NT2/D1 (cell line): Measurements from ENCODE around the gene ATP13A3.
A peak's percentile ranks its signal among the peaks of the same experiment; 100 is the strongest.
"Not testable (repeated sequence)": the region's sequence is repeated elsewhere in the genome, so short reads cannot be mapped to it uniquely, and the experiment has no call there.

ENCODE experiments used
- DNase-seq: peaks from one replicate; pipeline ENCODE4 v3.0.0-alpha.2; 2011; ENCODE audit warnings: low read depth, low spot score
- H3K27me3 ChIP-seq: 2 replicates; pipeline ENCODE4 v1.6.0; 2011; ENCODE audit warnings: mild to moderate bottlenecking; ENCODE audit not compliant: insufficient read length, insufficient read depth
- H3K36me3 ChIP-seq: 2 replicates; pipeline ENCODE4 v1.6.1; 2011; ENCODE audit warnings: mild to moderate bottlenecking, low read length, mixed read lengths; ENCODE audit not compliant: insufficient read depth, insufficient read length
- H3K4me1 ChIP-seq: 2 replicates; pipeline ENCODE4 v1.5.1; 2011; ENCODE audit not compliant: insufficient read depth, insufficient read length
- H3K4me3 ChIP-seq: 2 replicates; pipeline ENCODE4 v1.5.1; 2011; ENCODE audit warnings: low read depth; ENCODE audit not compliant: insufficient read length
- H3K9ac ChIP-seq: 2 replicates; pipeline ENCODE4 v1.6.0; 2011; ENCODE audit warnings: low read depth; ENCODE audit not compliant: insufficient read length
- H3K9me3 ChIP-seq: 2 replicates; pipeline ENCODE4 v1.5.1; 2011; ENCODE audit warnings: mild to moderate bottlenecking, low read length; ENCODE audit not compliant: insufficient read depth
- SUZ12 ChIP-seq: IDR thresholded peaks from 2 replicates; pipeline ENCODE4 v1.6.1; 2011; ENCODE audit not compliant: insufficient read length, insufficient read depth; ENCODE audit errors: extremely low read depth
- YY1 ChIP-seq: IDR thresholded peaks from 2 replicates; pipeline ENCODE4 v1.6.1; 2011; ENCODE audit not compliant: insufficient read length, insufficient read depth
- ZNF274 ChIP-seq: IDR thresholded peaks from 2 replicates; pipeline ENCODE4 v1.6.1; 2011; ENCODE audit warnings: mild to moderate bottlenecking, low read depth, low read length

The ATP13A3 gene

DNA sequence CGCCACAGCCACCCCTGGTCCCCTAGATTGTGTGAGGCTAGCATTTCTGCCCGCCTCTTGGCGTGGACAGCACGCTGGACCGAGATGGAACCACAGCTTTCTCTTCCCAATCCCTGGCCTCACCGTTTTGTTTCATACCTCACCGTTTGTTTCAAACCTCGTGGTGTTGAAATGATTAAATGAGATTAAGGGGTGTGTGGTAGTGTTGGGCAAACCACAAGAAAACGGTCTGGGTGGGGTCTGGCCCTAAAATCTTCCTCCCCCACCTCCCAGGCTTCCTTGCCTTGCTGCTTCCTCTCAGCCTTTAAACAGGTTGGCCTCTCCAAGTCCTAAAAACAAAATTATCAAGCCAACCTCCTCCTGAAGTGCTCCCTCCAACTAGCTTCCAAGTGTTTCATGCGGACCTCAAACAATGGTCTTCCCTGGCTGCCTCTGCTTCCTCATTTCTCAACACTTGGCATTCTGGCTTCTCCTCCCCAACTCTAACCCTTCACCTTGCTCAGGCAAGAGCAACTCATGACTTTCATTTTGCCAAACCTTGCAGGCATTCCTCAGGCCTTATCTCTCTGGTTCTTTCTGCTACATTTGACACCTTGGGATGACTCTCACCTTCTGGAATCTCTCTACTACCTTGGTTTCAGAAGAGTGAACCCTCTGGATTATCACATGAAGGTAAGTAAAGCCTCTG is 1.4 kb upstream of the ATP13A3 start:
- TF ChIP-seq SUZ12 = no peak
- TF ChIP-seq YY1 = no peak
- no peak for TF ChIP-seq ZNF274
- DNase-seq = no peak
- peaks cover 11% of the 10 kb centered on the region for H3K4me1 ChIP-seq
- no peaks in the 10 kb centered on the region for H3K9me3 ChIP-seq
- no peak overlapping the region for H3K9ac ChIP-seq
- H3K27me3 ChIP-seq = peaks cover 2% of the 10 kb centered on the region
- H3K36me3 ChIP-seq = peaks cover 17% of the 10 kb centered on the region
- no peak overlapping the region for H3K4me3 ChIP-seq

DNA sequence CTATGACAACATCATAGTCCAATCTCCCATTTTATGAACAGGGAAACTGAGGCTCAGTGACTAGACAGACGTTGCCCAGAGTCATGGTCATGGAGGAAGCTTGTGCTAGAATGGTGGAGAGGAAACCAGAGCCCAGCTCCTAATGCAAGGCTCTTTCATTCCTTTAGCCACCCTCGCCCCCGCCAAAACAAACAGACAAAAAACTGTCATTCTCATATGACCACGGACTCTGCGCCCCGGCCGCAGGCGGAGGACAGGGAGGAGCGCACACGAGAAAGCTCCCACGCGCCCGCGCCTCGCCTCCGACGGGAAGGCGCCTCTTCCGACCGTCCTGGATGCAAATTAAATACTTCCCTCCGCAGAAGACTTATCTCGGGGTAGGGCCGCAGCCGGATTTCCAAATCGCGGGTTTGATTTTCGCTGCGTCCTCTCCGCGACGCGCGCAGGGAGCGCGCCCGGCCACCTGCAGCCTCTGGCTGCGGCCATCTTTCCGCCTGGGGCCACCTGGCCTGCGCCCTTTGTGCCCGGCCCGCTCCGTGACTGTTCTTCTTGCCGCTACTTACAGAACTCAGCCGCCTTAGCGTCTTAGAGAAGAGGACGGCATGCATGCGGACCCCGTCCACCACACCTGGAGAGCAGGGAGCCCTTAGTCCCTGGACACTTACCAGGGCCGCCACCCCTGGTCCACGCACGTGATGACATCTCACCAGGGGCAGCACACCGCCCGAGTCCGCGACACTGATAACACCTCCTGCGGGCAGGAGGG is 670 bp upstream of the ATP13A3 start:
- no peaks in the 10 kb centered on the region for H3K9me3 ChIP-seq
- peak overlapping the region; percentile 24 for H3K9ac ChIP-seq
- peak overlapping the region; percentile 16 for H3K4me3 ChIP-seq
- no peak for DNase-seq
- peaks cover 11% of the 10 kb centered on the region for H3K4me1 ChIP-seq
- no peak for TF ChIP-seq ZNF274
- TF ChIP-seq YY1 = no peak
- TF ChIP-seq SUZ12 = no peak
- peaks cover 2% of the 10 kb centered on the region for H3K27me3 ChIP-seq
- peaks cover 24% of the 10 kb centered on the region for H3K36me3 ChIP-seq

- Histone ChIP-seq H3K27me3 (peaks cover 2% of the 10 kb centered on the region), H3K36me3 (peaks cover 33% of the 10 kb centered on the region), H3K9me3 (no peaks in the 10 kb centered on the region), H3K4me1 (peaks cover 11% of the 10 kb centered on the region), H3K9ac (peak overlapping the region; percentile 97), H3K4me3 (peak overlapping the region; percentile 90)
- DNase-seq = no peak
- TF ChIP-seq YY1 (no peak), SUZ12 (no peak)
These were observed 792 bp downstream of the ATP13A3 start for GRCh38 chr3:194485881-194486539.

DNA sequence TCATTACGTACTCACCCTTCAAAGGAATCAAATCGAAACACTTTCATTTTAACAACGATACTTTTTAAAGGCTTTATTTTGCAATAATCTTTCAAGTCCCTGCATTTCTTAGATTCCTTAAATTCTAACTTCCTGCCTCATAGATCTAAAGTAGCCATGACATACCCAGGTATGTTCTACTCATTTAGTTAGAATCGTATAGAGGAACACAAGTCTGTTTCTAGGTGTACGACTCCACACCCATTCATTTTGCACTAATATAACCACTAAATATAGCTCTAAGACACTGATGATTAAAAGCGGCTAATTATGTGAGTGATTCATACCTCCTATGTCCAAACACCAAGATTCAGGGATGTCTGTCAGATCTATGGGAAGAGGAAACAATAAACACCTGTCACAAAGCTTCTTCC is 1.3 kb downstream of the ATP13A3 start:
- Histone ChIP-seq H3K9ac (peak overlapping the region; percentile 97), H3K4me1 (peaks cover 11% of the 10 kb centered on the region), H3K4me3 (peak overlapping the region; percentile 90), H3K36me3 (peaks cover 37% of the 10 kb centered on the region), H3K27me3 (peaks cover 2% of the 10 kb centered on the region), H3K9me3 (no peaks in the 10 kb centered on the region)
- no peak for TF ChIP-seq YY1
- TF ChIP-seq SUZ12 = no peak
- TF ChIP-seq ZNF274 = no peak
- DNase-seq = no peak

DNA sequence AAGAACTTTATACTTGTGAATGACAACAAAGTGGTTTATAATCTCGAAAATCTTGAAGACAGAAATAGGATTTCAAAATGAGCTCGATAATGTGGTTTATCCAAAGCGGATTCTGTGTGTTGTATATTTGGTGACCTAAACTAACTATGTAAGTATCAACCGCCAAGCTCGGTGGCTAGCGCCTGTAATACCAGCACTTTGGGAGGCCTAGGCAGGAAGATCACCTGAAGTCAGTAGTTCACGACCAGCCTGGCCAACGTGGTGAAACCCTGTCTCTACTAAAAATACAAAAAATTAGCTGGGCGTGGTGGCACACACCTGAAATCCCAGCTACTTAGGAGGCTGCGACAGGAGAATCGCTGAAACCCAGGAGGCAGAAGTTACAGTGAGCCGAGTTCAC is 2.2 kb downstream of the ATP13A3 start:
- Histone ChIP-seq H3K4me1 (peaks cover 8% of the 10 kb centered on the region), H3K27me3 (peaks cover 2% of the 10 kb centered on the region), H3K4me3 (no peak overlapping the region), H3K36me3 (peaks cover 39% of the 10 kb centered on the region), H3K9ac (no peak overlapping the region), H3K9me3 (no peaks in the 10 kb centered on the region)
- TF ChIP-seq ZNF274 (no peak), YY1 (no peak), SUZ12 (no peak)
- DNase-seq = no peak

GRCh38 chr3:194483850-194484249 is 3.0 kb downstream of the ATP13A3 start:
- TF ChIP-seq YY1 = no peak
- TF ChIP-seq SUZ12 = no peak
- TF ChIP-seq ZNF274 = no peak
- Histone ChIP-seq H3K27me3 (peaks cover 2% of the 10 kb centered on the region), H3K9me3 (no peaks in the 10 kb centered on the region), H3K4me3 (no peak overlapping the region), H3K36me3 (peaks cover 40% of the 10 kb centered on the region), H3K4me1 (peaks cover 6% of the 10 kb centered on the region), H3K9ac (no peak overlapping the region)
- DNase-seq = no peak

DNA sequence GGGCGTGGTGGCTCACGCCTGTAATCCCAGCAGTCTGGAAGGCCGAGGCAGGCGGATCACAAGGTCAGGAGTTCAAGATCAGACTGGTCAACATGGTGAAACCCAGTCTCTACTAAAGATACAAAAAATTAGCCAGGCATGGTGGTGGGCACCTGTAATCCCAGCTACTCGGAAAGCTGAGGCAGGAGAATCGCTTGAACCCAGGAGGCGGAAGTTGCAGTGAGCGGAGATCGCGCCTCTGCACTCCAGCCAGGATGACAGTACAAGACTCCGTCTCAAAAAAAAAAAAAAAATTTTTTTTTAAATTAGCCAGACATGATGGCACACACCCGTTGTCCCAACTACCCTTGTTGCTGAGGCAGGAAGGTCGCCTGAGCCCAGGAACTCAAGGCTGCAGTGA is 4.0 kb downstream of the ATP13A3 start:
- peaks cover 50% of the 10 kb centered on the region for H3K36me3 ChIP-seq
- H3K9ac ChIP-seq, H3K4me3 ChIP-seq, H3K4me1 ChIP-seq, DNase-seq, H3K9me3 ChIP-seq, H3K27me3 ChIP-seq: not testable (repeated sequence)
